OCI-LY1 (cell line): ENCODE data around the gene FBXO34.

Experiments used
- CTCF ChIP-seq: fragments of 200-600 bp; sonication (generic), shearing (Covaris generic); IDR thresholded peaks from 2 replicates; pipeline ENCODE4 v1.5.1; 2017; ENCODE audit warnings: mild to moderate bottlenecking, antibody characterized with exemption, low read length, moderate library complexity, mixed read lengths
- EZH2 ChIP-seq: fragments of 200-600 bp; sonication (generic), shearing (Covaris generic); IDR thresholded peaks from 2 replicates; pipeline ENCODE4 v1.8.0; 2017; ENCODE audit warnings: borderline replicate concordance, mixed run types, mild to moderate bottlenecking, antibody characterized with exemption, low read length, moderate library complexity, mixed read lengths

GRCh38 chr14:55336162-55336561 lies 64.9 kb downstream of the FBXO34 start:
- TF ChIP-seq CTCF (no peak), EZH2 (no peak)
